HG03469 (cell line): Measurements from ENCODE around the gene DRC7.

Source experiments
- ATAC-seq: cut with Tn5 transposase; IDR thresholded peaks from one replicate; pipeline ENCODE4 v1.9.1; 2021; ENCODE audit warnings: mild to moderate bottlenecking, moderate library complexity, moderate number of reproducible peaks; ENCODE audit not compliant: unreplicated experiment

DRC7 gene

DNA sequence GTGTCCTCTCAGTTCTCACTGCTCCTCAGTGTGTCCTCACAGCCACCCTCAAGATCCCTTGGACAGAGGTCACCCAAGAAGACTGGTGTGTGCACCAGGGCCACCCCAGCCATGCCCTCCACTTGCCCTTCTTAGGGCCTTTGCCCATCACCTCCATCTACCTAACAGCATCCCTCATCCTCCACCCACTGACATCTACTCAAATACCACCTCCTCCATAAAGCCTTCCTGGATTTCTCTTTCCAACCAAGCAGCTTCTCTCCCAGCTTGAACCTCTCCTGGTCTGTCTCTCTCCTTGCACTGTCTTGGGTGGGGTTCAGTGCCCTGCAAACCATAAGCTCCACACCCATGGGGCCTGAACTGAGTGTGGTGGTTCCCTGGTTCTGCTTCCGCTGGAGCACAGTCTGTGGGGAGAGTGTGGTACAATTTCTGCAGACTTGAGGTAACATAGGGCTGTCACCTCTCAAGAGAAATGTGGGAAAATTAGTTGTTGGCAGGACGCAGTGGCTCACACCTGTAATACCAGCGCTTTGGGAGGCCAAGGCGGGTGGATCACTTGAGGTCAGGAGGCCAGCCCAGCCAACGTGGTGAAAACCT, 55.3 kb downstream of the DRC7 start:
- ATAC-seq: no peak

DNA sequence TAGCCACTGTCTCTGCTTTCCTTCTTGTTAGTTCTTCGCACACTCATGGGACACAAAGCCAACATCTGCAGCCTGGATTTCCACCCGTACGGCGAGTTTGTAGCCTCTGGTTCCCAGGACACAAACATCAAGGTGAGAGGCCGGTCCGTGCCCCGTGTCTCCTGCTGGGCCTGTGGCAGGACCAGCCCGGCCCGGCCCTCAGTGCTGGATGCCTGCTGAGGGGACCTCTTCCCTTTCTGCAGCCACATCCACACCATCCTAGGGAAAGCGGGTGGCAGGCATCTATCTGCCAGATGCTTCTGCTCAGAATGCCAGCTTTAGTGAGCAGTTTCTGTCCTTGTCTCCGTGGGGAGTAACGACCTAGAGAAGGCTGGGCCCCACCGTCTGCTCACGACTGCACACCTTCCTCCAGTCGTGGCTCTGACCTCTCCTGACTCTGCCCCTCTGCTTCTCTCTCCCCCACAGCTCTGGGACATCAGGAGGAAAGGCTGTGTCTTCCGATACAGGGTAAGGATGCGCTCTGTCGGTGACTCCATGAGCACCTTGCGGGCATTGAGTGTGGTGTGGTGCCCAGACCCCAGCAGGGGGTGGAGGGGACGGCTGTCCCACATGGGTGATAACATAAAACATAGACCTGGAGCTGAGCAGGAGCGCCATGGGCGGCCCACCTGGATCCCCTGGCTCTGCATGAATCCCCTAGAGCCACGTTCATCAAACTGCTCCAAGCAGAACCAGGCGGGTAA, 56.4 kb downstream of the DRC7 start:
- ATAC-seq: no peak

DNA sequence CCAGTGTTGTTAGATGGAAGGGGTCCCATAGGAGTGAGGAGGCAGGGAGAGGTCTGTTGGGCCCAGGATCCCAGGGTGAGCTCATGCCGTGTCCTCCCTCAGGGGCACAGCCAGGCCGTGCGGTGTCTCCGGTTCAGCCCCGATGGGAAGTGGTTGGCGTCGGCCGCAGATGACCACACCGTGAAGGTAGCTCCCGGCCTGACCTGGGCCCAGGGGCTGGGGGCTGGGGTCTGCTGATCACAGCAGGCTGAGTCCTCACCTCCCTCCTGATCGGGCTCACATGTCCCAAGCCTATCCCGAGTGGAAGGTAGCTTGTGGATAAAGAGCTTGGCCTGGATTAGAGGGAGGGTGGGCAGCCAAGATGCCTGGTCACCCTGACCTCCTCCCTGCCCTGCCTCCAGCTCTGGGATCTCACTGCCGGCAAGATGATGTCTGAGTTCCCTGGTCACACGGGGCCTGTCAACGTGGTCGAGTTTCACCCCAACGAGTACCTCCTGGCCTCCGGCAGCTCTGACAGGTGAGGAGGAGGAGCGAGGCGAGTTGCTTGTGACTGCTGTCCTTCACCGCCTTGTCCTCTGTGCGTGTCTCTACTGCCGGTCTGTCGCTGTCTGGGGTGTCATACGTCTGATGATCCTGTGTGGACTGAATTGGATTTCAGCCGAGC, 57.1 kb downstream of the DRC7 start:
- no peak for ATAC-seq

DNA sequence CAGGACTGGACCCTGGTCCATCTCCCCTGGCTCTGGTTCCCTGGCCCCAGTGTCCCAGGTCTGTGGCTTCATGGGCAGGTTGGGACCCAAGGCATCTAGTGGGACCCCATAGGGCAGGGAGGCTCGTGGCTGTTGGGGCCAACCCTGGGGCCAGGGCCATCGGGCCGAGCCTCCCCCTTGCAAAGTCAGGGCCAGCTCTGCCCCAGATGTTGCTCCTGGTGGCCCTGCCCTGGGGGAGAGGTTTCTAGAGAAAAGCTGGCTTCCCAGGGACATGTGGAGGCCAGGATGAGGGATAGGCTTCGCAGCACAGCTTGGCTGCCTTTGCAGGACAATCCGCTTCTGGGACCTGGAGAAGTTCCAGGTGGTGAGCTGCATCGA, 57.6 kb downstream of the DRC7 start:
- ATAC-seq: no peak

DNA sequence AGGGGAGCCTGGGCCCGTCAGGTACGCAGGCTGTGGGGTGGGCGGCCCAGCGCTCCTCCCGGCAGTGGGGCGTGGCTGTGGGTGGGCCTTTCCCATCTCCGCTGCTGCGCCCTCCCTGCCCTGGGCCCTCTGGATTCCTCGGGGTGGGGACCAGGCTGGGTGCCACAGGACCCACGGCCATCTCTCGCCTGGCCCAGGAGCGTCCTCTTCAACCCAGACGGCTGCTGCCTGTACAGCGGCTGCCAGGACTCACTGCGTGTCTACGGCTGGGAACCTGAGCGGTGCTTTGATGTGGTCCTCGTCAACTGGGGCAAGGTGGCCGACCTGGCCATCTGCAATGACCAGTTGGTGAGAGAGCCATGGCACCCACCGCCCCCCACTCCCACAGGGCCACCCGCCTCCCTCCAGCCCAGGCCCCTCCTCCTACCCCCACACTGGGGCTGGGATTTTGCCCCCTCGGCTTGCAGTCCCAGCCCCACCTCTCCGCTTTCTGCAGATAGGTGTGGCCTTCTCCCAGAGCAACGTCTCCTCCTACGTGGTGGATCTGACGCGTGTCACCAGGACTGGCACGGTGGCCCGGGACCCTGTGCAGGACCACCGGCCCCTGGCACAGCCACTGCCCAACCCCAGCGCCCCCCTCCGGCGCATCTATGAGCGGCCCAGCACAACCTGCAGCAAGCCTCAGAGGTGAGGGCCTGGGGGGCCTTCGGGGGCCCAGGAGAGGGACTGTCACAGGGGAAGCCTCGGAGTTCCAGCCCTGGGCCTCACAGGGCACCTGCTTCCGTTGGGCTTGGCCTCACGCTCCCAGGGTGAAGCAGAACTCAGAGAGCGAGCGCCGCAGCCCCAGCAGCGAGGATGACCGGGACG, 58.2 kb downstream of the DRC7 start:
- no peak for ATAC-seq

DNA sequence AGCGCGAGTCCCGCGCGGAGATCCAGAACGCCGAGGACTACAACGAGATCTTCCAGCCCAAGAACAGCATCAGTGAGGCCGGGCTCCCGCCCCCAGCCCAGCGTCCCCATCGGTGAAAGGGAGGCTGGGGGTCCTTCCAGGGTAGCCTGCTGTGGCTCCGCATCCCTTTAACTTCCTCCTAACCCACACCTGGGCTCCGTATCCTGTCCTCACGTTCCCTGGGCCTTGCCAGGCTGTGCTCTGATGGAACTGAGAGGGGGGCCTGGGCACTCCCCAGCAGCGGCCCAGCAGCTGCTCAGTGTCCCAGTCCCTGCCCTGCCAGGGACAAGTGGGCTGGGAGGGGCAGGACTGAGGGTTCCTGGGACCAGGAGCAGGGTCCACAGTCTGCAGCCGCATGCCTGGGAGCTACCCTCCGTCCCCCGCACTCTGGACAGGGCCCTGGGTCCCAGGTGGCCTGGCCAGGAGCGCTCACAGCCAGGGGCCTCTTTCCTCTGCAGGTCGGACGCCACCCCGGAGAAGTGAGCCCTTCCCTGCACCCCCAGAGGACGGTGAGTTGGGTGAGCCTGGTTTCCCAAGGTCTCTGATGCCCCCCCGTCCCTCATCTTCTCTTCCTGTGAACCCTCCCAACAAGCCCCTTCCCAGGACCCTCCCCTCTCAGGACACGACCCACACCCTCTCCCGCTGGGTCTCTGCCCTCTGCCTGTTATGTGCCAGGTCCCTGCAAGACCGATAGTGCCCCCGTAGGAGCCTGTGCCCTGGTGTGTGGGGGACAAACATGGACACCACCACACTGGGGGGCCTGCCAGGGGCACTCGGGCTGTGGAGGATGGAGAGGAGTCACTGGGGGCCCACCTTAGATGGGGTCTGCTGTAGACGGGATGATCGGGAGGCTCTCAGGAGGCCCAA, 59.1 kb downstream of the DRC7 start:
- no peak for ATAC-seq

DNA sequence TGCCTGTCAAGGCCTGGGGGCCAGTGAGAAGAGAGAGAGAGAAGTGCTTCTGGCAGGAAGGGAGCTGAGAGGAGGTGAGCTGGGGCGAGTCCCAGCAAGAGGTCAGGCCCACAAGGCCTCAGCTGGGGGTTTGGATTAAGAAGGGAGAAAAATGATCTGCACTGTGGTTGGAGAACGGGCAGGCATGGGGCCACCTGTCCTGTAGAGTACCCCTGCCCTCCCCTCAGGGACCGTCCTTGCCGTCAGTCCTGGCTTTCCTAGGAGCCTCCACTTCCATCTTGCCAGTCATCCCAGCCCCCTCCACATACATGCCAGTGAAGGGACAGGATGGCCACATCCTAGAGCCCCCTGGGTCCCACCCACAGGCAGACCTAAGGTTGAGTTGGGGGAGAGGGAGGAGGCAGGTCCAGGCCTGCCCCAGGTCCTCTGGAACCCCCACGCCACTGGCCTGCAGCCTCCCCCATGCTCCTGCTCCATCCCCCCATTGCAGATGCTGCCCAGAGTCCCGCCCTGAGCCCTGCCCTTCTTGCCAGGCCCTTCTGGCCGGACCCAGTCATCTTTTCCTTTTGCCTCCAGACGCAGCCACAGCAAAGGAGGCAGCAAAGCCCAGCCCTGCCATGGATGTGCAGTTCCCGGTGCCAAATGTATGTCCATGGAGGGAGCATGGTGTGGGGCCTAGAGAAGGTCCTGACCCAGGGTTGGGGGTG, 59.9 kb downstream of the DRC7 start:
- ATAC-seq: no peak

DNA sequence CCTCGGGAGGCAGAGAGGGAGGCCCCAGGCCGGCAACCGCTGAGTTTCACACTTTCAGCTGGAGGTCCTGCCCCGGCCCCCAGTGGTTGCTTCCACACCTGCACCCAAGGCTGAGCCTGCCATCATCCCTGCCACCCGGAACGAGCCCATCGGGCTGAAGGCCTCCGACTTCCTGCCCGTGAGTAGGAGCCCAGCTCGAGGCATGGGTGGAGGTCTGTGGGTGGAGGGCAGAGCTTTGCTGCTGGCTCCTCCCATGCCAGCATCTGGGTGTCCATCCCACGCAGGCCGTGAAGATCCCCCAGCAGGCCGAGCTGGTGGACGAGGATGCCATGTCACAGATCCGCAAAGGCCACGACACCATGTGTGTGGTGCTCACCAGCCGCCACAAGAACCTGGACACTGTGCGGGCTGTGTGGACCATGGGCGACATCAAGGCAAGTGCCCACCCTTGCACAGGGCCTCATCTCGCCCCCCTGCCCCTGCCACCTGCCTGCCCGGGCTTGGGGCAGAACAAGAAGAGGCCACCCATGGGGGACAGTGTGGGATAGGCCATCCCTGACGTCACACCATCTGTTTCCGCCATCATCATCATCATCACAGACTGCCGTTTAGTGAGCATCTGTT, 60.6 kb downstream of the DRC7 start:
- no peak for ATAC-seq

DNA sequence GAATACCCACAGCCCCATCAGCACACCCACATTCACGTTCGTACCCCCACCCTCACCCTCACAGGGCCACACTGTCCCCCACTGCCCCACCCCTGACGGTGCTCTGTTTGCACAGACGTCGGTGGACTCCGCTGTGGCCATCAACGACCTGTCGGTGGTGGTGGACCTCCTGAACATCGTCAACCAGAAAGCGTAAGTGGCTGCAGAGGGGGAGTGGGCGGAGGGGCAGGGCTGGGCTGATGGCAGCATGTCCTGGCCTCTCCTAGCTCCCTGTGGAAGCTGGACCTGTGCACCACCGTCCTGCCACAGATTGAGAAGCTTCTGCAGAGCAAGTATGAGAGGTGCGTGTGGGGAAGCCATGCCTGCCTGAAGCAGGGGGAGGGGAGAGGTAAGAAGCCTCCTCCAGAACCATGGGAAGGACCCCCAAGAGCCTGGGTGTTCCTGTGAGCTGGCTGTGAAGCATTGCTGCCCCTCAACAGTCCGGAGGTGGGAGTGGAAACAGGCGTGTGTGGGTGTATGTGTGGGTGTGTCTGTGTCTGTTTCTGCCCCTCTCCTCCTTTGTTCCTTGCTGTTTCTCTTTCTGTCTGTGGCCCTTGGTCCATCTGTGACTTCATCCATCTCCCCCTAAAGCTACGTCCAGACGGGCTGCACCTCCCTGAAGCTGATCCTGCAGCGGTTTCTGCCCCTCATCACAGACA, 61.3 kb downstream of the DRC7 start:
- no peak for ATAC-seq

DNA sequence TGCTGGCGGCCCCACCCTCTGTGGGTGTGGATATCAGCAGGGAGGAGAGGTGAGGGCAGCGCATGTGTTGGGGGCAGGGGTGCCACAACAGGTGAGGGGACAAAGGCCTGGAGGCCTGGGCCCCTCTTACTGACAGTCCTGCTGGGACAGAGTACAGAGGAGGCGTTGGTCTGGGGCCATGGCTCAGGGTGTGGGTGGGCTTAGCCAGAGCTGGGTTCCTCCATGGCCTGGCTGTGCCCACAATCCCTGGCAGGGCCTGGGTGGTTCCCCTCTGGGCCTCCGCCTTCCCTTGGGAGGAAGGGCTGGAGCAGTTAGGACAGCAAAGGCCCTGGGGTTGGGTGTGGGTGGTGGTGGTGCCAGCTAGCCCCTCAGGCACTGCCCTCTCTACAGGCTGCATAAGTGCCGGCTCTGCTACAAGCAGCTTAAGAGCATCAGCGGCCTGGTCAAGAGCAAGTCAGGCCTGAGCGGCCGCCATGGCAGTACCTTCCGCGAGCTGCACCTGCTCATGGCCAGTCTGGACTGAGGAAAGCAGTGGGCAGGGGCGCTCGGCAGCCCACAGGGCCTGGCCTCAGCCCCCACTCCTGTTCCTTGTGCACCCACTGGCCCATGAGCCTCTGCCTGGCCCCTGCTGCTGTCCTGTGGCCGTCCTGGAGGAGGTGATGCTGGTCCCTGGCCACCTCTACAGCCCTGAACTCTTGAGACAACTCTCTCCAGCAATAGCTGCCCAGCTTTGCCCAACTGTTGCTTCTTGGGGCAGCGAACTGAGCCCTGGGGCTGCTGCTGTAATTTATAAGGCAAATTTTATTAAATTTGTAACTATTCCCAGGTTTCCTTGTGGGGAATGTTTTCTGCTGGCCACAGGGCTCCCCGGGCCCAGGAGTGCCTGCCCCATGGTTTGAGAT, 62.1 kb downstream of the DRC7 start:
- ATAC-seq: no peak

DNA sequence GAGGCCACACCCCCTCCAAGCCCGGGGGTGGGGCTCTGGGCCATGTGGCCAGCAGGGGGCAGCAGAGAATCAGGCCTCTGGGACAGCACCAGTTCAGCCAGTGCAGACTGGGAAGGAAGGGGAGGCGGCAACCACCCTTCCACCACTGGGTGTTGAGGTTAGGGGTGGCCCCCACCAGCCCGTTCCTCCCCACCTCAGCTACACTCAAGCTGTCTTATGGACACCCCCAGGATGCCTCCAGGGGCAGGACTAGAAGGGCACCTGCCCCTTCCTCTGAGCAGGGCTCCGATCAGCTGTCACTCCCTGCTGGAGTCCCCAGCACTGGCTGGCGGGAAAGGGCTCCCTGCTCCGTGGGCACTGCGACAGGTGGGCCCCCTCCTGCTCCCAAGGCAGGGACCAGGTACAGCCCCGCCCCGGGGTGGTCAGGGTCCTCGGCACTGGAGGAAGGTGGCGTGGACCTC, 62.8 kb downstream of the DRC7 start:
- peak; percentile 66 for ATAC-seq

DNA sequence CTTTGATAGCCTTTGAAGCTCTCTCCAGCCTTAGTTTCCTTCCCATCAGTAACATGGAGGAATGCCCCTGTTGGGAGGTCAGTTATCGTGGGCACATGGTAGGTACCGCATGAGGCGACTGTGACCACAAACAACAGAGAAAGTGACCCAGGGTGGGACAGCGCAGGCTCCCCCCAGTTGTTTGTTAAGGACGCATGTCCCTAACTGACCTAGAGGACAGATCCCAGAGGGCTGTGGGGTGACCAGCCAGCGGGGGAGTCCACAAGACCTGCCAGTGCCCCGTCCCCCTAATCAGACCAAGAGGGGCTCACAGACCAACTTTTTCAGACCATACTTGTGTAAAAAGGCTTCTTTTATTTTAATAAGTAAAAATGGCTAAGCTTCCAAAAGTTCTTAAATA, 63.3 kb downstream of the DRC7 start:
- no peak for ATAC-seq

DNA sequence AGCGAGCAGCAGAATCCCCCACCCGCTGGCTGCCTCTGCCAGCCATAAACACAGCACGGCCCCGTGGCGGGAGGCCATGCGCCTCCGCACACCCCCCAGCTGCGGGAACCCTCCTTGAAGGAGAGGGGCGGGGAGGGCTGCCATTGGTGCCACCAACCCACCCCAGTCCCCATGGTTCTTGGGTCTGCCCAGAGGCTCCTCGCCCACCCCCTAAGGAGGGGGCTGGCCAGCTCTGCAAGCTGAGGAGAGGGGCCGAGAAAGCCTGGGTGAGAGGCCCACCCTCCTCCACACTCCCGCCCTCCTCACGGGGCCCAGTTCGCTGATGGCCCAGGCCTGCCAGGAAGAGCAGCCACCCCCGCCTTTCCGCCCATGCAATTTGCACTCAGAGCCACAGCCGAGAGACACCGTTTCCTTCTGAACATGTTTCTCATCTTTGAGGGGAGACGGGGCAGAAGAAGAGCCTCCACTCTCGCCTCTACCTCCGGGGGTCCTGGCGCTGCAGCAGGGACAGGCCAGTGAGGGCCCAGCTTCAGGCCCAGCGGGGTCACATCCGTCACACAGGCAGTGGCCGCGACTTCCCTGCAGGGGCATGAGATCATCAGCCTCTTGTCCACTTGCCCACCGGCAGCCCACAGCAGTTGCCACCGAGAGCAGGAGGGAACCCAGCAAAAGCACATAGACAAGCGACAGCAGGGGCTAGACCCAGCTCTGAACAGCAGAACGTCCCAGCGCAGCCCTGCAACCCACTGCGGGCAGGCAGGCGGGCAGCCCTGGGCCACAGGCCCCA, 63.9 kb downstream of the DRC7 start:
- no peak for ATAC-seq

DNA sequence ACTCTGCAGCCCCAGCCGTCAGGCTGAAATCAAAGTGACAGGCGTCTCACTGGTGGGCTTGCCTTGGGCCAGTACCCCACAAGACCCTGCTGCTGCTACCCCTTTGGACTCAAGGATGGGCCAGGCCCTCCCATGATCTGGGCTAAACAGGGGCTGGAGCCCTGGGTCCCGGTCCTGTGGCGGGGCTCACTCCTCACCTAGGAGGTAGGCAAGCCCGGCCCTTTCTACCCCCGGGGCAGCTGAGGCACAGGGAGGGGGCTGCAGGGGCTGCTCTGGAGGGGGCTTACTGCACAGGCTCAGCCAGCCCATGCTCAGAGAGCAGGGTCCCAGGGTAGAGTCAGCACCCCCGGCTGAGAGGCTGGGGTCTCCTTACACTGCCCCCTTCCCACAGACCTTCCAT, 64.5 kb downstream of the DRC7 start:
- ATAC-seq: no peak

DNA sequence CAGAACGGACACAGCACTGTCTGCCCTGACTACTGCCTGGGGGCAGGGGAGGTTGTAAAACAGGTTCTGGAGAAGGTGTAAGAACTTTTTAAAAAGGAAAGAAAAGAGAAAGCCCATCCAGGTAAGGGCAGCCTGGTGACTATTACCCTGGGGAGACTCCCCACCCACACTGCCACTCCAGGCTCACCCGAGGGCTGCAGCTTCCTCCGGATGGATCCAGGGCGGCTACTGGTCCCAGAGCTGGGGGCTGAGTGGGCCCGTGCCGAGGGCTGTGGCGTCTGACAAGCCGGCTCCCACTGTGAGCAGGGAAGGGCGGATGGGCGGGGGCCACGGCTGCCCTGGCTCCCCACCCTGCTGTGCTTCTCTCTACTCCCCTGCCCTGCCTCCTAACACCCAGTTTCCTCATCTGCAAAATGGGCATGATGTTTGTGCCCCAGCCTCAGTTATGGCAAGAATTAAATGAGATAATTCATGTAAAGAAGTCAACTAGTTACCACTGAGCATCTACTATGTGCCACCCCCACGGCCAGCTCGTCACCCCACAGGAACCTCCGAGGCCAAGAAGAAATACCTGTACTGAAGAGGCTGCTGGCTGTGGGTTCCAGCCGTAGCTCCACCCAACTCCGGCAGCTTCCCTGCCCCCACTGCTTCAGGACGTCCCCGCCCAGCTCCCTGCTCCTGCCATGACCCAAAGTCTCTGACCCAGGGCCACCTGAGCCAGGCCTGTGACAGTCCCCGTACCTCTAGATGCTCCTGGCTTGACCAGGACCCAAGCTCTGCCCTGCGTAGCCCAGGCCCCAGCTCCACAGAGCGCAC, 65.1 kb downstream of the DRC7 start:
- ATAC-seq: no peak
